K562 (cell line): Measurements from ENCODE around the gene E2F2. TPM values are rescaled to one million over a fixed set of nuclear protein-coding genes. Genes with fewer than 3 reads are reported as not detected.

Source experiments
- ARID2 ChIP-seq: fragments of 450-650 bp; IDR thresholded peaks from 2 replicates; pipeline ENCODE4 v1.6.1; 2017; ENCODE audit warnings: antibody characterized with exemption, mild to moderate bottlenecking
- CHD2 ChIP-seq: IDR thresholded peaks from 2 replicates; pipeline ENCODE4 v1.6.1; 2011; ENCODE audit warnings: low read depth, low read length
- EP300 ChIP-seq: IDR thresholded peaks from 2 replicates; pipeline ENCODE4 v1.6.1; 2012; ENCODE audit warnings: low read length, improper control_type of control experiment
- HBP1 ChIP-seq: fragments of 450-650 bp; formaldehyde crosslinking; IDR thresholded peaks from 2 replicates; pipeline ENCODE4 v1.4.0; 2022; ENCODE audit warnings: missing genetic modification characterization
- HDGF ChIP-seq: fragments of 450-650 bp; IDR thresholded peaks from 2 replicates; pipeline ENCODE4 v1.6.1; 2016
- HINFP ChIP-seq: fragments of 450-650 bp; conservative IDR thresholded peaks from 2 replicates; pipeline ENCODE4 v1.6.1; 2016; ENCODE audit warnings: missing genetic modification characterization, low read depth, mild to moderate bottlenecking, control low read depth, missing compliant biosample characterization
- LEF1 ChIP-seq: fragments of 450-650 bp; IDR thresholded peaks from 2 replicates; pipeline ENCODE4 v1.6.1; 2016; ENCODE audit warnings: mild to moderate bottlenecking
- NUFIP1 ChIP-seq: fragments of 450-650 bp; IDR thresholded peaks from 2 replicates; pipeline ENCODE4 v1.6.1; 2018; ENCODE audit not compliant: partially characterized antibody
- RBM15 ChIP-seq: fragments of 200-400 bp; formaldehyde crosslinking; IDR thresholded peaks from 2 replicates; pipeline ENCODE4 v1.6.1; 2018; ENCODE audit warnings: mild to moderate bottlenecking, low read length, moderate library complexity; ENCODE audit not compliant: insufficient read depth
- SETDB1 ChIP-seq: IDR thresholded peaks from one replicate; pipeline ENCODE4 v1.6.1; 2012; ENCODE audit warnings: low read length, control low read depth, inconsistent platforms
- SMAD2 ChIP-seq: fragments of 150-350 bp; IDR thresholded peaks from 2 replicates; pipeline ENCODE4 v1.6.1; 2014; ENCODE audit warnings: low read depth, mild to moderate bottlenecking, low read length
- ZBTB43 ChIP-seq: sonication (generic); formaldehyde crosslinking; IDR thresholded peaks from 2 replicates; pipeline ENCODE4 v1.8.0; 2023; ENCODE audit warnings: mild to moderate bottlenecking, missing genetic modification reagents
- ZNF444 ChIP-seq: fragments of 250-450 bp; sonication (Bioruptor Pico); IDR thresholded peaks from 2 replicates; pipeline ENCODE4 v1.4.0; 2020; ENCODE audit warnings: mild to moderate bottlenecking, moderate library complexity
- ZNF512 ChIP-seq: IDR thresholded peaks from 2 replicates; pipeline ENCODE4 v1.6.1; 2016; ENCODE audit warnings: missing genetic modification characterization, missing compliant biosample characterization
- ZNF717 ChIP-seq: fragments of 250-450 bp; sonication (Bioruptor Pico); IDR thresholded peaks from 2 replicates; pipeline ENCODE4 v1.5.0; 2021
- polyA plus RNA-seq, 8 experiments: library from polyadenylated mRNA; depleted of rRNA in 4 of 8; stranded (reverse) in 5 of 8; unstranded in 3 of 8; fragments of >200 nt; fragmentation: Nextera tagmentation in 2 of 8; fragmentation: Illumina TruSeq in 1 of 8; extraction: Ambion mirVana in 2 of 8; extraction: Trizol in 1 of 8; gene quantifications; 2 replicates each; pipeline versions ENCODE4 v1.2.1 to v1.2.3, GENCODE V29; 2011 to 2014; ENCODE audit warnings: inconsistent platforms in 1 of 8, missing spikeins in 1 of 8
- total RNA-seq, 7 experiments: library from RNA; depleted of rRNA in 6 of 7; stranded (reverse); fragments of >200 nt in 6 of 7; fragmentation: Illumina TruSeq in 2 of 7; extraction: Trizol in 2 of 7; gene quantifications; 2 replicates each; pipeline versions ENCODE4 v1.2.1 to v1.2.3, GENCODE V29; 2011 to 2021; ENCODE audit warnings: low replicate concordance in 1 of 7
- TF ChIP-seq, protein P1 (sequence below): fragments of 250-450 bp; sonication (Bioruptor Pico); IDR thresholded peaks from 2 replicates; pipeline ENCODE4 v1.5.0; 2021; ENCODE audit warnings: mild to moderate bottlenecking, borderline replicate concordance
- TF ChIP-seq, protein P2 (sequence below): sonication (generic); formaldehyde crosslinking; IDR thresholded peaks from 2 replicates; pipeline ENCODE4 v1.8.1; 2023; ENCODE audit warnings: mild to moderate bottlenecking, missing genetic modification reagents, moderate library complexity
- TF ChIP-seq, protein P3 (sequence below): fragments of 250-450 bp; sonication (Bioruptor Pico); IDR thresholded peaks from 2 replicates; pipeline ENCODE4 v1.5.0; 2021

Gene E2F2
- total and polyA plus RNA-seq, 9 of the 15 experiments (the other 6 are each of a cell fraction or from before 2014, with no cell fraction given), result 3.1 to 25.3 (median 11.4) TPM

DNA sequence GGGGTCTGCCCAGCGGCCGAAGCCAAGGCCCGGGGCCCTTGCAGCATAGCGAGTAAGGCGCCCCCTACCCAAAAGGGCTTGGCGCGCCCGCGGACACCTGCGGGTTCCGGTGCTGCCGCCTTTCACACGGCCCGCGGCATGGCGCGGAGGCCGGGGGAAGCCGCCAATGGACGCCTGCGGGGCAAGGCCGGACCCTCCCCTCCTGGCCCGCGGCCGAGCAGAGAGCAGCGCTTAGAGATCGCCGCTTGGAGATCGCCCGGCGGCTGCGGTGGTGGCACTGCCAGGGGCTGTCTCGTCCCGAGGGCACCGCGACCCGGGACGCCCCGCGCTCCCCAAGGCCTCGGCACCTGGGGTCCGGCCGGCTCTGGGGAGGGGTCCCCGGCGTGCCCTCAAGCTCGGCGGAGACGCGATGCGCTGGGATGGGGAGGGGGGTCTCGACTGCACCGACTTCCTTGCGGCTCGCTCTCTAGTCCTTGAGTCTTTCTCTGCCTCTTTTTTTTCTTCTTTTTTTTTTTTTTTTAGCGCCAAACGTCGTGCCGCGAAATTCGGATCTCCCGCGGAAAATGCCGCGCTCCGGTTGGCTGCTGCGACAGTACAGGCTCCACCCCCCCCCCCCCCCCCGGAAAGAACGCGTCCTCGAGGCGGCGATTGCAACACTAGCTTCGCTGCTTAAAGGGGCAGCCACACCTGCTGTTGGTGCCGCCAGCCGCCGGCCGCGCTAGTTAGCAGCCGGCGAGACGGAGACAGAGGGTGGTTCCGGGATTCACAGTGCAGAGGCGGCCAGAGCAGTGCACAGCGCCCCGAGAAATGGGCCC is at the start of gene E2F2 (continued):
- TF ChIP-seq HBP1 (CRISPR knock-in tag) (no peak), ZNF512 (tag) (no peak), LEF1 (no peak), CHD2 (no peak), ZNF444 (CRISPR knock-in tag) (no peak), ARID2 (no peak), ZBTB43 (CRISPR knock-in tag) (no peak), ZNF717 (CRISPR knock-in tag) (no peak), HDGF (no peak), SETDB1 (no peak), SMAD2 (no peak), RBM15 (no peak), NUFIP1 (no peak), HINFP (tag) (no peak), EP300 (0 out of 2 replicates have a peak, but pooled peaks have one; percentile 14)
- TF ChIP-seq, protein P1, sequence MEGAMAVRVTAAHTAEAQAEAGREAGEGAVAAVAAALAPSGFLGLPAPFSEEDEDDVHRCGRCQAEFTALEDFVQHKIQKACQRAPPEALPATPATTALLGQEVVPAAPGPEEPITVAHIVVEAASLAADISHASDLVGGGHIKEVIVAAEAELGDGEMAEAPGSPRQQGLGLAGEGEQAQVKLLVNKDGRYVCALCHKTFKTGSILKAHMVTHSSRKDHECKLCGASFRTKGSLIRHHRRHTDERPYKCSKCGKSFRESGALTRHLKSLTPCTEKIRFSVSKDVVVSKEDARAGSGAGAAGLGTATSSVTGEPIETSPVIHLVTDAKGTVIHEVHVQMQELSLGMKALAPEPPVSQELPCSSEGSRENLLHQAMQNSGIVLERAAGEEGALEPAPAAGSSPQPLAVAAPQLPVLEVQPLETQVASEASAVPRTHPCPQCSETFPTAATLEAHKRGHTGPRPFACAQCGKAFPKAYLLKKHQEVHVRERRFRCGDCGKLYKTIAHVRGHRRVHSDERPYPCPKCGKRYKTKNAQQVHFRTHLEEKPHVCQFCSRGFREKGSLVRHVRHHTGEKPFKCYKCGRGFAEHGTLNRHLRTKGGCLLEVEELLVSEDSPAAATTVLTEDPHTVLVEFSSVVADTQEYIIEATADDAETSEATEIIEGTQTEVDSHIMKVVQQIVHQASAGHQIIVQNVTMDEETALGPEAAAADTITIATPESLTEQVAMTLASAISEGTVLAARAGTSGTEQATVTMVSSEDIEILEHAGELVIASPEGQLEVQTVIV (CRISPR knock-in tag), result no peak
- TF ChIP-seq, protein P2, sequence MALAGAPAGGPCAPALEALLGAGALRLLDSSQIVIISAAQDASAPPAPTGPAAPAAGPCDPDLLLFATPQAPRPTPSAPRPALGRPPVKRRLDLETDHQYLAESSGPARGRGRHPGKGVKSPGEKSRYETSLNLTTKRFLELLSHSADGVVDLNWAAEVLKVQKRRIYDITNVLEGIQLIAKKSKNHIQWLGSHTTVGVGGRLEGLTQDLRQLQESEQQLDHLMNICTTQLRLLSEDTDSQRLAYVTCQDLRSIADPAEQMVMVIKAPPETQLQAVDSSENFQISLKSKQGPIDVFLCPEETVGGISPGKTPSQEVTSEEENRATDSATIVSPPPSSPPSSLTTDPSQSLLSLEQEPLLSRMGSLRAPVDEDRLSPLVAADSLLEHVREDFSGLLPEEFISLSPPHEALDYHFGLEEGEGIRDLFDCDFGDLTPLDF, result peak; percentile 93
- TF ChIP-seq, protein P3, sequence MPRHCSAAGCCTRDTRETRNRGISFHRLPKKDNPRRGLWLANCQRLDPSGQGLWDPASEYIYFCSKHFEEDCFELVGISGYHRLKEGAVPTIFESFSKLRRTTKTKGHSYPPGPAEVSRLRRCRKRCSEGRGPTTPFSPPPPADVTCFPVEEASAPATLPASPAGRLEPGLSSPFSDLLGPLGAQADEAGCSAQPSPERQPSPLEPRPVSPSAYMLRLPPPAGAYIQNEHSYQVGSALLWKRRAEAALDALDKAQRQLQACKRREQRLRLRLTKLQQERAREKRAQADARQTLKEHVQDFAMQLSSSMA (CRISPR knock-in tag), result no peak
